Measurements from ENCODE around the gene SET. TPM values are rescaled to one million over a fixed set of nuclear protein-coding genes. Genes with fewer than 3 reads are reported as not detected.

SET gene, protein sequence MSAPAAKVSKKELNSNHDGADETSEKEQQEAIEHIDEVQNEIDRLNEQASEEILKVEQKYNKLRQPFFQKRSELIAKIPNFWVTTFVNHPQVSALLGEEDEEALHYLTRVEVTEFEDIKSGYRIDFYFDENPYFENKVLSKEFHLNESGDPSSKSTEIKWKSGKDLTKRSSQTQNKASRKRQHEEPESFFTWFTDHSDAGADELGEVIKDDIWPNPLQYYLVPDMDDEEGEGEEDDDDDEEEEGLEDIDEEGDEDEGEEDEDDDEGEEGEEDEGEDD
- 371 and 506 TPM in 2 replicates for total RNA-seq

DNA sequence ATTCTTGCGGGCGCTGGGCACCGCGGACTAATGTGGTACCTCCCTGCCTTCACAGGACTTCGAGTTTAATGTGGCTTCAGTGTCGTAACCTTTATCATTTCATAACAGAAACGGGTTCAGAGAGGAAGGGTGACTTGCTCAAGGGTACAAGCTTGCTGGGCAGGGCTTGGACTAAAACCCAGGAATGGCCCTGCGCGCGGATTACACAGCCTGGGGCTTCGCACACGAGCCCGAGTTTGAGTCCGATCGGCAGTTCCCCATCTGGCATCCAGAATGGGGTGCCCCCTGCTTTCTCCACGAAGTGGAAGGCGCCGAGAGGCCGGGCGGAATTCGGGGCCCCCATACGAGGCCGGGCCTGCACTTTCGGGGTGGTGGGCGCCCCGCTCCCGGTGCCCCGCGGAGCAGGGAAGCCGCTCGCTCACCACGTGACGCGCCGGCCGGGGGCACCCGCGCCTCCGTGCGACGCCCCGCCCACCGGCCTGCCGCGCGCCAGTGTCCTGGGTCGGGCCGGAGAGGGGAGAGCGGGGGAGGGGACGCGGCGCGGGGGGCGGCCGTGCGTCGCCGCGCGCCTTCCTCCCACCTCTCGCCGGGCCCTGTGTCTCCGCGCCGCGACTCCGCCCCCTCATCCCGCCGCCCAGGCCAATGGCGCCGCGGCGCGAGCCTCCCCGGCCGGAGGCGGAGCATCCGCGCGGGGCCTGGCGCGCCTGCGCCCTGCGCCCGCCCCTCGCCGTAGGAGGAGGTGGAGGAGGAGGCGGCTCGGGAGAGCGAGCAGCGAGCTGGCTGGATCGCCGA is at the start of gene SET:
TSS of gene SET (plus strand) at position 722 of the 792 bp plus-strand sequence. CDS start 361 bp downstream, outside the sequence.

DNA sequence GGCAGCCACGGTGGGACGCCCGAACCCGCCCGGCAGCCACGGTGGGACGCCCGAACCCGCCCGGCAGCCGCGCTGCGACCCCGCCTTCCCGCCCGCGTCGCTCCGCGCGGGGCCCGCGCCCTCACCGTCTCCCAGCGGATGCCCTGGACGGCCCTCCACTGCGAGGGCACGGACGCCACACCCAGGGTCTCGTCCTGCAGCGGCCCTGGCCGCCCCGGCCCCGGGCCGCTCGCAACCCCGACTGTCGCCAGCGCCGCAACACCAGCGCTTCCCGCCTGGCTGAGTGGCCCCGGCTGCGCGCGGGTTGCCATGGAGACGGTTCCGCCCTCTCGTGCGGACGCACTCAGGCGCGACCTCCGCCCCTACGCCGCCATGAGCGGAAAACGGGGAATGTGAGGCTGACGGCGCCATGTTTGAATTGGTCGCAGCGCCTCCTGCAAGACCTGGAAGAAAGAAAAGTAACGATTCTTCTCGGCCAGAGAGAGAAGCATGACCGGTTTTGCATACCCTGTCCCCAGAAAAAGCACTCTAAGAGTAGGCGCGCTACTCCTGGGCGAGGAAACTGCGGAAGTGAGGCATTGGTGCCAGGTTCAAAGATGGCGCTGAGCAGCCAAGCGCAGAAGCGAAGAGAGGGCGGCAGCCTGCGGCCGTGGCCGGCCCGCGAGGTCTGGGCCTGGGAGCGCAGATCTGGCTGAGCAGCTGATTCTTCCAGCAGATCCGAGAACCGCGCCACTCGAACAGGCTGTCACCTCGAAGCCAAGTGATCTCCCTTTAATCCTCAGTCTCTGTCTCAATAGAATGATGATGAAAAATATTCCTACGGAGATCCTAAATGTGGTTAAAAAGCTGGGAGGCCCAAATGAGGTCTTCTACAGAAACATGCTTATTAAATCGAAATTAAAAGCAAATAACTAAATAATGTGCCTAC is 32.3 kb upstream of the SET start, which contains the start of gene DYNC2I2:
TSS of gene DYNC2I2 (minus strand) at position 432 of the 928 bp plus-strand sequence. CDS start at position 311, 121 bp downstream.

DNA sequence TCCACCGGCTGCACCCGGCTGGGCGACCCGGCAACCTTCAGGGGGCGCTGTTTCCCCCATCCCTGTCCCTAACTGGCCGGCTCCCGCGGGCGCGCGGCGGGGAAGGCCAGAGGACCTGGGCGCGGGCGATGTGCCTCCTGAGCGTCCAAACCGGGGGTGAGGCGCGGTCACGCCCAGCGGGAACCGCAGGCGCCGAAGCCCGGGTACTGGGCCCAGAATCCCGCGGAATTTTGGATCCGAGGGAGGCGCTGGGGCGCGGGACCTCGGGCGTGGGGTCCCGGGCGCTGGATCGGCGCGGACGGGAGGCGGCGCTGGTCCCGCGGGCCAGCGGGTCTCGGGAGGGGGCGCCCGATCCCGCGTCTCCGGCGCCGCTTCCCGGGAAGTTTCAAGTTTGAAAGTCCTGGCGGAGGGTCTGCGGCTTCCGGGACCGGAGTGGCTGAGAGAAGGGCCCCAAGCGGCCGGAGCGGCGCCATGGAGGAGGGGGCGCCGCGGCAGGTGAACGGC is 13.5 kb downstream of the SET start, which contains the start of gene PKN3:
TSS of gene PKN3 (plus strand) at position 59 of the 504 bp plus-strand sequence. CDS start at position 472, 413 bp downstream.

DNA sequence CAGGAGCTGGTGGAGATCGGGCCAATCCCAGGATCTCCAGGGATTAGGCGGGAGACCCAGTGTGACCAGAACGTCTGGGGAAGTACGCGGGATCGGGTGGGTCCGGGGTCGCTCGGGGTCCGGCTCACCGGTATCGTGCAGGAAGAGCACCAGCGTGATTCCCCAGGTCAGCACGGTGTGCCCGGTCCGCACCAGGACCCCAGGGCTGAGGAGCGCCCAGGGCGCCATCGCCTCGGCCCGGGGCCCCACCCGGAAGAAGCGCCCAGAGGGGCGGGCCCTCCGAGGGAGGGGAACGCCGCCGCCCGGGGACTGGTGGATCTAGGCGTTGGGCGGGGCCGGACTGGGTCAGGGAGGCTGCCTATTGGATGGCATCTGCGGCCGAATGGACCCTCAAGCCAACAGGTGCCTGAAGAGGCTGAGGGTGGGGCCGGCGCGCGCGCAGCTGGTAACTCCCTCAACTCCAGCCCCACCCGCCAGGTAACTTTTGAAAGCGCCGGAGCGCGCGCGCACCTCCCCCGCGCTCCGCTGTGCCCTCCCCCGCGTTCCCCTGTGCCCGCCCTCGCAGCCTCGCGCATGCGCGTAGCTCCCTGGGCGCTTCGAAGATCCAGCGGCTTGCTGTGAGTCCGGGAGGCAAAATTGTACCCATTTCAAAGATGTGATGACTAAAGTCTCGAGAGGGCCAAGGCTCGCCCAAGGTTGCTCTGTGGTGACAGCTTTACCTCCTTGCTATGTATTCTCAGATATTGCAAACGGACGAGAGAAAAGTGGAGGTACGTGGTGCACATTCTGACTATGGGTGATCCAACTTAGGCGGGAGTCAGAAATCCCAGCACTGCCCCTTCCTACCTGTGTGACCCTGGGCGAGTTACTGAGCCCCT is 35.1 kb downstream of the SET start, which contains the start of gene ZDHHC12:
TSS of gene ZDHHC12 (minus strand) at position 262 of the 878 bp plus-strand sequence. CDS start at position 228, 34 bp downstream.

Small RNAs within 50 kb of the gene (small RNA-seq; reads per million reads assigned to genes)
- gene RF00017 (not detected), gene RN7SL560P (not detected)

Other genes with a start within 250 kb of the SET start
- 36.6 and 40.5 TPM in 2 replicates for gene ODF2, start 233.2 kb upstream of the SET start, total RNA-seq
- gene GLE1, start 184.5 kb upstream of the SET start, total RNA-seq: 17.6 and 22.4 TPM in 2 replicates
- 470 and 484 TPM in 2 replicates for gene SPTAN1, start 136.6 kb upstream of the SET start, total RNA-seq
- gene DYNC2I2, start 32.4 kb upstream of the SET start, total RNA-seq: 61.0 and 62.1 TPM in 2 replicates
- 17.2 and 25.5 TPM in 2 replicates for gene PKN3, start 13.3 kb downstream of the SET start, total RNA-seq
- 39.0 and 46.1 TPM in 2 replicates for gene ZDHHC12, start 34.9 kb downstream of the SET start, total RNA-seq
- gene ZER1, start 82.7 kb downstream of the SET start, total RNA-seq: 14.0 and 23.2 TPM in 2 replicates
- gene TBC1D13, start 98.0 kb downstream of the SET start, total RNA-seq: 29.1 and 33.4 TPM in 2 replicates
- 19.8 and 23.5 TPM in 2 replicates for gene ENDOG, start 129.3 kb downstream of the SET start, total RNA-seq
- 21.6 and 22.0 TPM in 2 replicates for gene SPOUT1, start 140.6 kb downstream of the SET start, total RNA-seq
- 5.7 and 9.5 TPM in 2 replicates for gene KYAT1, start 192.7 kb downstream of the SET start, total RNA-seq
- gene LRRC8A, start 192.9 kb downstream of the SET start, total RNA-seq: 149 and 154 TPM in 2 replicates
- 0.19 and 1.3 TPM in 2 replicates for gene PHYHD1, start 231.8 kb downstream of the SET start, total RNA-seq